ACC112 (cell line): Measurements from ENCODE around the gene SOX10.

Experiments
- H2AFZ ChIP-seq: fragments of 200-600 bp; sonication (generic); one replicate; pipeline ENCODE4 v1.6.0; 2017; ENCODE audit warnings: antibody characterized with exemption, low read length; ENCODE audit not compliant: unreplicated experiment
- H3K27ac ChIP-seq: fragments of 200-600 bp; sonication (generic); 2 replicates; pipeline ENCODE4 v1.5.1; 2014; ENCODE audit warnings: low read depth, mild to moderate bottlenecking, antibody characterized with exemption, low read length, moderate library complexity
- H3K27me3 ChIP-seq: fragments of 200-600 bp; sonication (generic); 2 replicates; pipeline ENCODE4 v1.6.1; 2014; ENCODE audit warnings: mild to moderate bottlenecking, antibody characterized with exemption, low read length, moderate library complexity, mixed read lengths; ENCODE audit not compliant: insufficient read depth
- H3K36me3 ChIP-seq: fragments of 200-600 bp; sonication (generic); 2 replicates; pipeline ENCODE4 v1.6.1; 2016; ENCODE audit warnings: mild to moderate bottlenecking, antibody characterized with exemption, low read length, moderate library complexity, mixed read lengths; ENCODE audit not compliant: insufficient read depth
- H3K4me1 ChIP-seq: fragments of 200-600 bp; sonication (generic); one replicate; pipeline ENCODE4 v1.6.1; 2016; ENCODE audit warnings: low read length, mixed read lengths; ENCODE audit not compliant: insufficient read depth, unreplicated experiment, control insufficient read depth
- H3K4me3 ChIP-seq: fragments of 200-600 bp; sonication (generic); 2 replicates; pipeline ENCODE4 v1.5.1; 2014; ENCODE audit warnings: mild to moderate bottlenecking, low read depth, low read length
- H3K79me2 ChIP-seq: fragments of 200-600 bp; sonication (generic); one replicate; pipeline ENCODE4 v1.6.0; 2016; ENCODE audit warnings: low read length; ENCODE audit not compliant: control insufficient read depth, unreplicated experiment, insufficient read depth

SOX10 gene

DNA sequence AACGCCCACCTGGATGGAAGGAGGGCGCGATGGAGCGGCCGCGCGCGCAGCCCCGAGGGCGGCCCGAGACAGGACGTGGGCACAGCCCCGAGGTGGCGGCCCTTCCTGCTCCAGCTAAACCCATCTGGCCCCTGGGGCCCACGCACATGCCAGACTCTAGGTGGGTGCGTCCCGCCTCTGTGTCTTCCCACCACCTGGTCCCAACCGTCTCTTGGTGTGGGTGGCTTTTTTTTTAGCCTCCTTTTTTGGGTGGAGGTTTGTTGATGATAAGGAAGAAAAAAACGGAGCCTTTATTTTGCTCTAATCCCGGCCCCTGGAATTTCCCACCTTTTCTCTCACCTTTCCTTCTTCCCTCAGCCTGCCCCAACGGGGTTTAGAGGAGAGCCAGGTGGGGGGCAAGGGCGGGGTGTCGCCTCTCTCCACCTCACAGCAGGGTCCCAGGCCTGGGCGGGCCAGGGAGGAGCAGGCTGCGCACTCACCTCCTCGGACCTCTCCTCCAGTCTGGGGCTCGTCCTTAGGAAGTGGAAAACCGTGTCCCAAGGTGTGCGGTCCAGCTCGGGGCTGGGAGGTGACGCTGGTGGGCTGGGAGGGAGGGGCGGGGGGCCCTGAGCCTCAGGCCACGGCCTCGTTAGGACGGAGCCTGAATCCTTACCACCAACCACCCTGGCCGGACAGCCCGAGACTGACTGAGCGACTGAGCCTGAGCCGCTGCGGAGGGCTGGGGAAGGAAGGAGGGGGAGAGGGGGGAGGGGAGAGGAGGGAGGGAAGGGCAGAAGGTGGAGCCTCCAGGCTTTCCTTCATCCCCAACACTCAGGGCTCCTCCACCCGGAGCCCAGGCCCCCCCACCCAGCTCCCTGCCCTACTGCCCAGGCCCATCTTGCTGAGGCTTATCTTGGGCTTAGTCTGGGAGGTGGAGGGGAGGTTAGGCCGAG is at the start of gene SOX10:
TSS of gene SOX10 (minus strand) at position 696 of the 932 bp plus-strand sequence. CDS start 771 bp downstream, outside the sequence.
- no peaks in the 10 kb centered on the region for H3K79me2 ChIP-seq

GRCh38 chr22:38033522-38034277 is 49.3 kb upstream of the SOX10 start:
- no peaks in the 10 kb centered on the region for H3K27me3 ChIP-seq
- peaks cover 20% of the 10 kb centered on the region for H3K4me1 ChIP-seq
- no peak overlapping the region for H2AFZ ChIP-seq
- H3K36me3 ChIP-seq, result no peaks in the 10 kb centered on the region
- H3K79me2 ChIP-seq, result no peaks in the 10 kb centered on the region
- H3K4me3 ChIP-seq, result no peak overlapping the region
- H3K27ac ChIP-seq, result no peak overlapping the region

More for the DNA sequence above, at the start of gene SOX10:
- Histone ChIP-seq H3K36me3 (no peaks in the 10 kb centered on the region), H3K4me3 (no peak within 1 kb of the TSS), H3K4me1 (no peaks in the 10 kb centered on the region), H3K27ac (no peak within 1 kb of the TSS), H3K27me3 (no peaks in the 10 kb centered on the region), H2AFZ (no peak within 1 kb of the TSS)

DNA sequence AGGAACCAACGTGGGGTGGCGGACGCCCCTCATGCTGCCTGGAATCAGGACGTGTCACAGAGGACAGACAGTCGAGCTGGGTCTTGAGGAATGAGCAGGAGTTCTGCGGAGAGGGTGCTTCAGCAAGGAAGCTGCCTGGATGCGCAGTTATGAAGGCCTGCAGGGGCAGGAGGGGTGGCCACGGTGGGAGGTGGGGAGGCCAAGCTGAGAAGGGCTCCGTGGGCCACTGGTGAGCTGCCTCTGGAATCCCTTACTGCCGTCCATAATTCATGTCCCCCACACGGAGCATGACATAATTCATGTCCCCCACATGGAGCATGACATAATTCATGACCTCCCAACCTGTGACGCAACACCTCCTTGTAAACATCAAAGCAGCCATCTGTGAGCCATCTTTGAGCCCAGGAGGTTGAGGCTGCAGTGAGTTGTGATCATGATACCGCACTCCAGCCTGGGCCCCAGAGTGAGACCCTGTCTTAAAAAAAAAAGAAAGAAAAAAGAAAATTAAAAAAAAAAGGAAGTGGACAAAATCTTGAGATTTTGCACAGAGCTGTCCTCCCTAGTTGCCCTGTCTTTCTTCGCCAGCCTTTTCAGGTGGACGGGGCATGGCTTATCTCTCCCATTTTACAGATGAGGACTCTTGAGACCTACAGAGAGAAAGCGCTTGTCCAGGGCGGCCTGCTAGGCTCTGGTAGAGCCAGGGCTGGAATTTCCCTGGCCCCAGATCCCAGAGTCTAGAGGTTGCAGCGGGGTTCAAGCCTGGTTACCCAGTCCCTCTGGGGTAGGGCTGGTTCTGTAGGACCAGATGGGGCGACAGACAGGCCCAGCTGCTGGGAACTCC is 48.5 kb upstream of the SOX10 start:
- H3K79me2 ChIP-seq, result no peaks in the 10 kb centered on the region
- no peak overlapping the region for H2AFZ ChIP-seq
- H3K4me1 ChIP-seq, result peaks cover 20% of the 10 kb centered on the region
- no peaks in the 10 kb centered on the region for H3K36me3 ChIP-seq
- H3K27me3 ChIP-seq, result no peaks in the 10 kb centered on the region
- H3K4me3 ChIP-seq, result no peak overlapping the region
- H3K27ac ChIP-seq, result no peak overlapping the region

DNA sequence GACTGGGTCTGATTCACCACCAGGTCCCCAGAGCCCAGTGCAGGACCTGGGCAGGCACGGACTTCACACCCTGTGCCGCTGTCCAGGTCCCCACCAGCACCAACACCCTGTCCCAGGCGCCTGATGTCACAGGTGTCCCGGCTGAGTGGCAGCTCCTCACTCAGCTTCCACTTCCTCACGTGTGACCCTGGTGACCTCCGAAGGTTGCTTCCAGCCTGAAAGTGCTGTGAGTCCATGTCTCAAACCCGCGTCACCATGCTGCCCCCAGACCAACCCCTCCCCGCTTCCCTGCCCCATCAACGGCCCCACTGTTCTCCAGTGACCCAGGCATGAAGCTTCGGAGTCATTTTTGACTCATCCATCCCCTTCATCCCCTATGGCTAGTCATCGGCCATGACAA is 47.1 kb upstream of the SOX10 start:
- Histone ChIP-seq H3K27me3 (no peaks in the 10 kb centered on the region), H3K36me3 (no peaks in the 10 kb centered on the region), H3K79me2 (no peaks in the 10 kb centered on the region), H3K4me3 (no peak overlapping the region), H2AFZ (no peak overlapping the region), H3K27ac (no peak overlapping the region), H3K4me1 (peaks cover 20% of the 10 kb centered on the region)

DNA sequence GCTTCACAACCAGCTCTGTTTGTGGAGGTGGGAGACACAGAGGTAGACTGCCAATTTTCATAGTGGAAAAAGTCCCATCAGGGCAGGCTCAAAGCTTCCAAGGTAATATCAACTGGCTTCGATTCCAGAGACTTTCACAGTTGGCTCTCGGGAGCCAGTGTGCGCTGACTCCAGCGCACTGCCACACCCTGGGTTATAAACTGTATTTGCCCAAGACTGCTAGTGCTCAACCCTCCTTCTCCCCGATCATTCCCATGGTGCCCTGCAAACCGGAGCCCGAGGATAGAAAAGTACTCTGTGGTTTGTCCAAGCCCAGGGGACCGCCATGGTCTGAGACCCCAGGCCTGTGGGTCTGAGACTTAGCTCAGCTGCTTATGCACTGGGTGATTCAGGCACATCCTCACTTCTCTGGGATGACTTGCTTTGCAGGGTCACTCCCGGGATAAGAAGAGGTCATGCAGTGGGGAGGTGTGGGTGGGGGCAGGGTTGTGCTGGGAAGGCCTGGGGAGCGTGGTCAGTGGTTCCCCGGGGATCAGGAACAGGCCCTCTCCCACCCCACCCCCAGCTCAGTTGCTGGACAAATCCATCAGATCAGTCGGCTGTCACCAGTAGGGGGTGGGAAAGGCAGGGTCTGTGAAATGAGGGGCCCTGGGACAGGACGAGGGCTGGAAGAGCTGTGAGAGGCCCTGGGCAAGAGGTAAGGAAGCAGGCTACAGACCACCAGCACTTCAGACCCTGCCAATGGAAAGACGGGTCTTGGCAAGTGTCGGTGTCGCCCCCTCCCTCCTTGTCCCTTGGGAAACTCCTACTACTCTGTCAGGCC is 46.2 kb upstream of the SOX10 start:
- no peak overlapping the region for H3K4me3 ChIP-seq
- no peaks in the 10 kb centered on the region for H3K36me3 ChIP-seq
- no peaks in the 10 kb centered on the region for H3K27me3 ChIP-seq
- H3K79me2 ChIP-seq, result no peaks in the 10 kb centered on the region
- H3K27ac ChIP-seq, result no peak overlapping the region
- H2AFZ ChIP-seq, result no peak overlapping the region
- peaks cover 20% of the 10 kb centered on the region for H3K4me1 ChIP-seq

DNA sequence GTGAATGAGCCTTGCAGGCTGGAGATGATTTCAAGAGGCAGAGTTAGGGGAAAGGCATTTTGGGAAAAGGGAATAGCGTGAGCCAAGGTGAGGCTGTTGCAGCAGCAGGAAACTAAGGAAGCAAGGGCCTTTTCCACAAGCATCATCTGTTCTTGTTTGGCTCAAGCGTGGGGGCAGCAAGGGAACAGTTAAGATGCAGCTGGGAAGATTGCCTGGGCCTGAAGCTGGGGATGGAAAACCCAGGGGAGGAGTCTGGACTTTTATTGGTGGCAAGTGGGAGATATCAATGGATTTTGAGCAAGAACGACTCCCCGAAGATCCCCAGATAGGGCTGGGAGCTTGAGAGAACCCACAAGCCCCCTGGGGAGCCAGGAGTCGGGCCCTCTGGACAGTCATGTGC is 45.5 kb upstream of the SOX10 start:
- H3K4me3 ChIP-seq, result no peak overlapping the region
- H3K79me2 ChIP-seq, result no peaks in the 10 kb centered on the region
- H3K4me1 ChIP-seq, result peaks cover 18% of the 10 kb centered on the region
- H3K27me3 ChIP-seq, result no peaks in the 10 kb centered on the region
- H2AFZ ChIP-seq, result no peak overlapping the region
- no peaks in the 10 kb centered on the region for H3K36me3 ChIP-seq
- no peak overlapping the region for H3K27ac ChIP-seq

GRCh38 chr22:38029370-38029769 is 45.0 kb upstream of the SOX10 start:
- H3K4me1 ChIP-seq, result peaks cover 15% of the 10 kb centered on the region
- no peak overlapping the region for H3K4me3 ChIP-seq
- no peaks in the 10 kb centered on the region for H3K27me3 ChIP-seq
- no peaks in the 10 kb centered on the region for H3K79me2 ChIP-seq
- H3K36me3 ChIP-seq, result no peaks in the 10 kb centered on the region
- no peak overlapping the region for H2AFZ ChIP-seq
- no peak overlapping the region for H3K27ac ChIP-seq

- no peaks in the 10 kb centered on the region for H3K36me3 ChIP-seq
- H2AFZ ChIP-seq, result no peak overlapping the region
- H3K79me2 ChIP-seq, result no peaks in the 10 kb centered on the region
- H3K27me3 ChIP-seq, result no peaks in the 10 kb centered on the region
- H3K27ac ChIP-seq, result no peak overlapping the region
- peaks cover 10% of the 10 kb centered on the region for H3K4me1 ChIP-seq
- no peak overlapping the region for H3K4me3 ChIP-seq
These were observed 44.2 kb upstream of the SOX10 start for GRCh38 chr22:38028344-38029130.

DNA sequence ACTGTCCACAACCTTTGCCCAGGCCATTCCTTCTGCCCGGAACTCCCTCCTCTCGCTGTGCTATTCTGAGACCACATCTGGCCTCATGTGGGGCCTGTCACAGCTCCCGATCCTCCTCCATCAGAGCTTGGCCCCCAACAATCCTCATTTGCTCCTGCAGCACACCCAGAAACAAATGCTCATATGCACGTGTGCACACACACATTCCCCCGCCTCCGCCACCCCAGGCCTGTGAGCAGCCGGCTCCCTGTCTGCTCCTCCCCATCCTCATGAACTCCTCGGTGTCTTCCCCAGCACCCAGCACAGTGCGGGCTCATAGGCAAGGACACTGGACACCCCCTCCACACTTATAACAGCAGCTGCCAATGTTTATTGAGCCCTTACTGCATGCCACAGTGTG is 43.1 kb upstream of the SOX10 start:
- H3K4me3 ChIP-seq, result no peak overlapping the region
- no peaks in the 10 kb centered on the region for H3K79me2 ChIP-seq

More for the DNA sequence above, 43.1 kb upstream of the SOX10 start:
- Histone ChIP-seq H3K27me3 (no peaks in the 10 kb centered on the region), H3K4me1 (peaks cover under 1% of the 10 kb centered on the region), H2AFZ (no peak overlapping the region), H3K36me3 (no peaks in the 10 kb centered on the region), H3K27ac (no peak overlapping the region)
